Measurements from ENCODE around the gene LILRB2. TPM values are rescaled to one million over a fixed set of nuclear protein-coding genes. Genes with fewer than 3 reads are reported as not detected.
A peak's percentile ranks its signal among the peaks of the same experiment; 100 is the strongest.
"Not testable (repeated sequence)": the region's sequence is repeated elsewhere in the genome, so short reads cannot be mapped to it uniquely, and the experiment has no call there.

The LILRB2 gene
- total and polyA plus RNA-seq, 8 donors = 0.19 to 3.9 (median 1.5) TPM

GRCh38 chr19:54282686-54283470, 2.0 kb upstream of the LILRB2 start:
- Histone ChIP-seq H3K4me3 (no peak overlapping the region), H3K27ac (no peak overlapping the region), H3K9me3 (no peaks in the 10 kb centered on the region), H3K4me1 (no peaks in the 10 kb centered on the region), H3K27me3 (no peaks in the 10 kb centered on the region), H3K36me3 (no peaks in the 10 kb centered on the region)
- intact Hi-C loops (cut with DNase I) = no loop called here
- no peak for TF ChIP-seq CTCF (IDR thresholded peaks at IDR 0.05)
- no peak for FAIRE-seq
- ATAC-seq = no peak
- no peak for DNase-seq
- WGBS, 2 donors = 45 to 53% methylated on average over 9 of the region's 9 CpGs

DNA sequence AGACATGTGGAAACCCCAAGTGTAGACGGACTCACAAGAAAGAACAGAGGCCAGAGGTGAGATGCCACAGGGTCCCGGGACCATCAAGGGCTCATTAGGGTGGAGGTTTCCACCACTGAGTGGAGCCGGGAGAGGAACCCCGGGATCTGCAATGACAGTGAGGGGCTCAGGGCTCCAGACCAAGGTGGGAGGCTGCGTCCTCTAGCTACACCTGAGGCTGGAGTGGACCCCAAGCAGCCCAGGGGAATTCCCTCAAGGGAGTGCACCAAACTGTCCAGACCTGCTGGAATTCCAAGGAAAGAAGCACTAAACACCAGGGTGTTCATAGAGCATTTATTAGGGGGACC, 792 bp upstream of the LILRB2 start:
- FAIRE-seq = not testable (repeated sequence)
- 49 to 64% methylated on average over 5 of the region's 5 CpGs for WGBS, 2 donors

DNA sequence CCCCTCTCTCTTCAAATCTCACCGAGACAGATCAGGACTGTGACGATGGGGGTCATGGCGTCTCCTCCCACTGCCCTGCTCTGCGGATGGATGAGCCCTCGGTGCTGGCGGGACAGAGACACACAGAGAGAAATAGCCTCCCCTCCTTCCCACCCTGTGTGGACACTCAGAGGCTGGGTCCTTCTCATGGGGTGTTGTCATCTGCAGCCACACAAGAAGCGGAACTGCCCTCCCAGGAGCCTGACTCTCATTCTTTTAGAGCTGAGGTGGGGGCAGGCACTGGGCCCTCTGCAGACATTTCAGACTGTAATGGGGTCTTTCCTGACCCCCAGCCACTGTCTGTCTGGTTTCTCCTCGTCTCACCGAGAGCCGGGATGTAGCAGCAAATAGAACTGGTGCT, 469 bp downstream of the LILRB2 start:
- H3K9me3 ChIP-seq; H3K27me3 ChIP-seq; H3K4me1 ChIP-seq; H3K27ac ChIP-seq; FAIRE-seq; H3K36me3 ChIP-seq; intact Hi-C loops (cut with DNase I): not testable (repeated sequence)
- DNase-seq (peak in 1 of 6 donors; percentile 29), ATAC-seq (peak in 2 of 4 donors; percentile 57 to 80)
- H3K4me3 ChIP-seq = peak overlapping the region in 1 of 4 donors; percentile 18
- WGBS, 2 donors = 31 to 49% methylated on average over 9 to 10 of the region's 10 CpGs

More for the DNA sequence above, 792 bp upstream of the LILRB2 start:
- H3K4me3 ChIP-seq; H3K27ac ChIP-seq; intact Hi-C loops (cut with DNase I); DNase-seq; H3K9me3 ChIP-seq; H3K36me3 ChIP-seq; H3K4me1 ChIP-seq; H3K27me3 ChIP-seq; ATAC-seq: not testable (repeated sequence)

GRCh38 chr19:54280025-54280424, 885 bp downstream of the LILRB2 start:
- peak overlapping the region in 1 of 4 donors; percentile 18 for H3K4me3 ChIP-seq
- DNase-seq; intact Hi-C loops (cut with DNase I): not testable (repeated sequence)

DNA sequence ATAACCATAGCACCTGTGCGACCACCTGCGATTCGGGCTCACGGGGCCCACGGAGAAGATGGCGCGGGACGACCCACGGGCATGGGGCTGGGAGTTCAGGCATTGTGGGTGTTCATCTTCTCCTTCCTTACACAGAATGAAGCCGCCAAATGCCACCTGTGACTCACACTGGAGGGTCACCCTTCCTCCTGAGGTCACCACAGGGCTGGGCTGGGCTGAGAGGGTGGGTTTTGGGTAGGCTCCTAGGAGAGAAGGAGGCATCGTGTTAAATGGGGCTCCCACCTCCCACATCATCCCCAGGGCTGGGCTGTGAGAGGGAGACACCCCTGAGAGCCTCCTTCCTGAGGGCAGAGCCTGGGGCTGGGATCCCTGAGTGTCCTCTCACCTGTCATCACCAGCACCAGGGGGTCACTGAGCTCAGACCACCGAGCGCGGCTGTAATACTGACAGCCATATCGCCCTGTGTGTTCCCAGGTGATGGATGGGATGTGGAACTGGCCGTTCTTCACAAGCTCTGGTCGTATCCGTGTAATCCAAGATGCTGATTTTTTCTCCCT, 1.4 kb downstream of the LILRB2 start:
- Histone ChIP-seq H3K27me3 (no peaks in the 10 kb centered on the region), H3K4me1 (no peaks in the 10 kb centered on the region), H3K4me3 (peak overlapping the region in 1 of 4 donors; percentile 18), H3K27ac (no peak overlapping the region), H3K36me3 (no peaks in the 10 kb centered on the region), H3K9me3 (no peaks in the 10 kb centered on the region)
- FAIRE-seq = no peak
- no peak for DNase-seq
- intact Hi-C loops (cut with DNase I) = no loop called here
- ATAC-seq = no peak
- WGBS, 2 donors = 47 to 66% methylated on average over 18 of the region's 18 CpGs
- TF ChIP-seq CTCF (IDR thresholded peaks at IDR 0.05) = no peak

More at GRCh38 chr19:54280025-54280424, 885 bp downstream of the LILRB2 start:
- H3K9me3 ChIP-seq, ATAC-seq, FAIRE-seq, H3K27me3 ChIP-seq, H3K36me3 ChIP-seq, H3K27ac ChIP-seq, H3K4me1 ChIP-seq: not testable (repeated sequence)
- 10 to 18% methylated on average over 4 of the region's 4 CpGs for WGBS, 2 donors

GRCh38 chr19:54278571-54279195, 2.2 kb downstream of the LILRB2 start:
- WGBS, 2 donors = 35 to 39% methylated on average over 15 of the region's 15 CpGs
- ATAC-seq, H3K9me3 ChIP-seq: not testable (repeated sequence)

GRCh38 chr19:54278056-54278455, 2.9 kb downstream of the LILRB2 start:
- H3K27me3 ChIP-seq; DNase-seq; H3K9me3 ChIP-seq; H3K4me1 ChIP-seq; H3K36me3 ChIP-seq; FAIRE-seq; H3K27ac ChIP-seq; intact Hi-C loops (cut with DNase I); H3K4me3 ChIP-seq; ATAC-seq: not testable (repeated sequence)
- 42 to 53% methylated on average over 13 of the region's 13 CpGs for WGBS, 2 donors

More at GRCh38 chr19:54278571-54279195, 2.2 kb downstream of the LILRB2 start:
- DNase-seq; H3K4me1 ChIP-seq; H3K27ac ChIP-seq; H3K4me3 ChIP-seq; intact Hi-C loops (cut with DNase I); H3K27me3 ChIP-seq; H3K36me3 ChIP-seq; FAIRE-seq: not testable (repeated sequence)

DNA sequence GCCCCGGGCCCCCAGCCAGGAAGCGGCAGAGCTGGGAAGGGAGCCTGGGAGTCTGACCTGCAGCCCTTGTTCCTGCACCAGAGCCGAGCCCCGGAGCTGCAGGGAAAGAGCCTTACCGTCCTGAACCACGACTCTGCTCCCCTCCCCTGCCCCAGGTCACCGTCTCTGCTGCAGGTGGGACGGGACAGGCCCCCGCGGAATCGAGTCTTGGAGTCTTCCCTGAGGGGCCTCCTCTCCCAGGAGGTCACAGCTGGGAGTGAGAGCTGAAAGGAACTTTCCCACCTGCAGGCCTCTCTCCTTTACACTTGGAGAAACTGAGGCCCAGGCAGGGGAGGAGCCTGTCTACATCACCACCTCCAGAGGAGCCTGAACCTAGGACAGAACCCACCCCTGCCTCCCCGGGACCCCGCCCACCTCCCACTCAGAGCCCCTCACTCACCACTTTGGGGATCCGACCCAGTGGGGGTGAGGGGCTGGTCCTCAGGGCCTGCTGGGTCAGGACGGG, 3.7 kb downstream of the LILRB2 start:
- WGBS, 2 donors = 40 to 42% methylated on average over 11 to 15 of the region's 15 CpGs
- ATAC-seq; H3K36me3 ChIP-seq; DNase-seq; FAIRE-seq; H3K4me1 ChIP-seq; intact Hi-C loops (cut with DNase I); H3K27ac ChIP-seq; H3K9me3 ChIP-seq; H3K27me3 ChIP-seq; H3K4me3 ChIP-seq: not testable (repeated sequence)

Data from pancreas (tissue), 10 donors.